Body of pancreas (tissue), 4 donors: ENCODE measurements around the gene RFTN1.

Experiments used
- POLR2A ChIP-seq, 3 donors: fragments of 450-650 bp; IDR thresholded peaks; one replicate each; pipeline ENCODE4 v1.6.1; 2016; ENCODE audit warnings: antibody characterized with exemption in 3 of 3, mild to moderate bottlenecking in 2 of 3
- TF ChIP-seq, protein P1 (sequence below), 7 experiments: fragments of 450-650 bp in 4 of 7; fragments of 200-600 bp in 3 of 7; sonication (generic) in 3 of 7; IDR thresholded peaks; one replicate each; pipeline ENCODE4 v1.5.1; 2016 to 2019; ENCODE audit warnings: antibody characterized with exemption in 7 of 7

DNA sequence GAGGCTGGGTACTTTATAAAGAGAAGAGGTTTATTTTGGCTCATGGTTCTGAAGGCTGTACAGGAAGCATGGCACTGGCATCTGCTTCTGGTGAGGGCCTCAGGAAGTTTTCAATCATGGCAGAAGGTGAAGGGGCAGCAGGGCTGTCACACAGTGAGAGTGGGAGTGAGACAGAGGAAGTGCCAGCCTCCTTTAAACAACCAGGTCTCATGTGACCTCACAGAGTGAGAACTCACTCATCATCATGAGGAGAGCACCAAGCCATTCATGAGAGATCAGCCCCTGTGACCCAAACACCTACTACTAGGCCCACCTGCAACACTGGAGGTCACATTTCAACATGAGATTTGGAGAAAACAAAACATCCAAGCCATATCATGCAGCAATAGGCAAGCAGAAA, 9.3 kb upstream of the RFTN1 start:
- no peak for TF ChIP-seq POLR2A (IDR thresholded peaks at IDR 0.05)
- TF ChIP-seq, protein P1, sequence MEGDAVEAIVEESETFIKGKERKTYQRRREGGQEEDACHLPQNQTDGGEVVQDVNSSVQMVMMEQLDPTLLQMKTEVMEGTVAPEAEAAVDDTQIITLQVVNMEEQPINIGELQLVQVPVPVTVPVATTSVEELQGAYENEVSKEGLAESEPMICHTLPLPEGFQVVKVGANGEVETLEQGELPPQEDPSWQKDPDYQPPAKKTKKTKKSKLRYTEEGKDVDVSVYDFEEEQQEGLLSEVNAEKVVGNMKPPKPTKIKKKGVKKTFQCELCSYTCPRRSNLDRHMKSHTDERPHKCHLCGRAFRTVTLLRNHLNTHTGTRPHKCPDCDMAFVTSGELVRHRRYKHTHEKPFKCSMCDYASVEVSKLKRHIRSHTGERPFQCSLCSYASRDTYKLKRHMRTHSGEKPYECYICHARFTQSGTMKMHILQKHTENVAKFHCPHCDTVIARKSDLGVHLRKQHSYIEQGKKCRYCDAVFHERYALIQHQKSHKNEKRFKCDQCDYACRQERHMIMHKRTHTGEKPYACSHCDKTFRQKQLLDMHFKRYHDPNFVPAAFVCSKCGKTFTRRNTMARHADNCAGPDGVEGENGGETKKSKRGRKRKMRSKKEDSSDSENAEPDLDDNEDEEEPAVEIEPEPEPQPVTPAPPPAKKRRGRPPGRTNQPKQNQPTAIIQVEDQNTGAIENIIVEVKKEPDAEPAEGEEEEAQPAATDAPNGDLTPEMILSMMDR (IDR thresholded peaks at IDR 0.05): no peak
